ENCODE data around the gene VRK2. TPM values are rescaled to one million over a fixed set of nuclear protein-coding genes. Genes with fewer than 3 reads are reported as not detected.
"Not testable (repeated sequence)": the region's sequence is repeated elsewhere in the genome, so short reads cannot be mapped to it uniquely, and the experiment has no call there.

VRK2 gene
- total RNA-seq, 1 experiment from 2014 or later = 39.6 TPM

DNA sequence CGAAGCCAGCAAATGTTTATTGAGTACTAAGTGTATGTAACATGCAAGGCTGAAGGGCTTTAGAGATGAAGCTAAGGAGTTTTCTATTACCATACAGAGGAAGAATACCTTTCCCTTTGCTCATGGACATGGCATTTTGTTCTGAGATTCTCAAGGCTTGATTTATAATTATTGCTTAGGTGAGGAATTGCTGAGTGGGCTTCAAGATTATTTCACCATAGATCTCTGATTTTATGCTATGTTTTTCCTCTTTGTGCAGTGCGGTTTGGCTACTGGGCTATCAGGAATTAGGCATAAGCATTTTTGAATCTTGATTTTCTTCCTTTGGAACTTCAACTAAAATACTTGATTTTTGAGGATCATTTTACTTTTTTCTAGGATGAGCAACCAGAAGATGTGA lies 42.5 kb downstream of the VRK2 start:
- H3K36me3 ChIP-seq (ENCODE audit: control insufficient read depth, insufficient read depth, low read length) = peaks cover 12% of the 10 kb centered on the region
- in situ Hi-C loops (cut with HindIII; ENCODE audit: low pct_unique_long_range_greater_than_20kb, low sequenced_read_pairs) (no loop called here), intact Hi-C loops (cut with micrococcal nuclease; ENCODE audit: unreplicated experiment) (no loop called here)
- ChIA-PET CTCF (no interaction called here), POLR2A (no interaction called here)
- DNase-seq (ENCODE audit: low read depth, low spot score) (no peak), ATAC-seq (no peak)
- no peaks in the 10 kb centered on the region for H3K9me3 ChIP-seq (ENCODE audit: control insufficient read depth, insufficient read depth, low read depth, low read length)
- no TSS peak for BruUV-seq (replicated peaks)
- no peak overlapping the region for H3K4me3 ChIP-seq (ENCODE audit: low read depth in 2 of 2, low read length in 2 of 2)
- no peak overlapping the region for H3K27ac ChIP-seq (ENCODE audit: low read length)
- no peaks in the 10 kb centered on the region for H3K27me3 ChIP-seq (ENCODE audit: control insufficient read depth, insufficient read depth, low read length)
- TF ChIP-seq SIN3A (IDR thresholded peaks at IDR 0.05; ENCODE audit: borderline replicate concordance, insufficient read depth, low read depth, low read length) (no peak), TCF7L2 (IDR thresholded peaks at IDR 0.05; ENCODE audit: low read depth, low read length) (no peak), POLR2AphosphoS5 (IDR thresholded peaks at IDR 0.05; ENCODE audit: low read depth, low read length) (no peak), REST (IDR thresholded peaks at IDR 0.05; ENCODE audit: insufficient read depth in 1 of 2, low read depth in 2 of 2, low read length in 1 of 2) (no peak), CTCF (IDR thresholded peaks at IDR 0.05) (no peak)
- no peaks in the 10 kb centered on the region for H3K4me1 ChIP-seq (ENCODE audit: control insufficient read depth, insufficient read depth, low read length)

DNA sequence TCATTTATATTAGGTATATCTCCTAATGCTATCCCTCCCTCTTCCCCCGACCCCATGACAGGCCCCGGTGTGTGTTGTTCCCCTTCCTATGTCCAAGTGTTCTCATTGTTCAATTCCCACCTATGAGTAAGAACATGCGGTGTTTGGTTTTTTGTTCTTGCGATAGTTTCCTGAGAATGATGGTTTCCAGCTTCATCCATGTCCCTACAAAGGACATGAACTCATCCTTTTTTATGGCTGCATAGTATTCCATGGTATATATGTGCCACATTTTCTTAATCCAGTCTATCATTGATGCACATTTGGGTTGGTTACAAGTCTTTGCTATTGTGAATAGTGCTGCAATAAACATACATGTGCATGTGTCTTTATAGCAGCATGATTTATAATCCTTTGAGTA lies 46.2 kb downstream of the VRK2 start:
- DNase-seq (ENCODE audit: low read depth, low spot score); ATAC-seq; in situ Hi-C loops (cut with HindIII; ENCODE audit: low pct_unique_long_range_greater_than_20kb, low sequenced_read_pairs); BruUV-seq (replicated peaks); H3K4me1 ChIP-seq (ENCODE audit: control insufficient read depth, insufficient read depth, low read length); H3K27ac ChIP-seq (ENCODE audit: low read length); H3K27me3 ChIP-seq (ENCODE audit: control insufficient read depth, insufficient read depth, low read length); POLR2A ChIA-PET; H3K4me3 ChIP-seq (ENCODE audit: low read depth in 2 of 2, low read length in 2 of 2); H3K9me3 ChIP-seq (ENCODE audit: control insufficient read depth, insufficient read depth, low read depth, low read length); CTCF ChIA-PET; intact Hi-C loops (cut with micrococcal nuclease; ENCODE audit: unreplicated experiment): not testable (repeated sequence)
- peaks cover 12% of the 10 kb centered on the region for H3K36me3 ChIP-seq (ENCODE audit: control insufficient read depth, insufficient read depth, low read length)

DNA sequence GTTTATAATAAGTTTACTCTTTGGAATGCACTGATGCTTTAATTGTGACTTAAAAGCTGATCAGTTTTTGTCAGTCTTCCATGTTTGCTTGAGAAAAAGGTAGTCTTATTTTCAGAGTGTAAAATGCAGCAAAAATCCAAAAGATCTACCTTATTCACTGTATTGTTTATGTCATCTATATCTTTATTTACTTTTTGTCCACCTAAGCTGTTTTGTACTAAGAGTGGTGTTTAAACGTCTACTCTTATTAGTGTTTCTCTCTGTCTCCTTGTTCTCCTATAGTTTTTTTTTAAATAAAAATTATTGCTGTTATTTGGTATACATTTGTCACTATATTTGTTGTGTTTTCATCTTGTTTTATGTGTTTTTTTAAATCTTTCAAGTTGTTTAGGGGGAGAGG lies 50.4 kb downstream of the VRK2 start:
- Histone ChIP-seq H3K4me1 (ENCODE audit: control insufficient read depth, insufficient read depth, low read length) (no peaks in the 10 kb centered on the region), H3K9me3 (ENCODE audit: control insufficient read depth, insufficient read depth, low read depth, low read length) (peaks cover 4% of the 10 kb centered on the region; the same call in 1 of the 2 replicates), H3K27me3 (ENCODE audit: control insufficient read depth, insufficient read depth, low read length) (no peaks in the 10 kb centered on the region), H3K27ac (ENCODE audit: low read length) (no peak overlapping the region), H3K36me3 (ENCODE audit: control insufficient read depth, insufficient read depth, low read length) (no peaks in the 10 kb centered on the region), H3K4me3 (ENCODE audit: low read depth in 2 of 2, low read length in 2 of 2) (no peak overlapping the region)
- ChIA-PET CTCF (no interaction called here), POLR2A (no interaction called here)
- intact Hi-C loops (cut with micrococcal nuclease; ENCODE audit: unreplicated experiment) = no loop called here
- ATAC-seq (no peak), DNase-seq (ENCODE audit: low read depth, low spot score) (no peak)
- in situ Hi-C loops (cut with HindIII; ENCODE audit: low pct_unique_long_range_greater_than_20kb, low sequenced_read_pairs) = no loop called here
- no TSS peak for BruUV-seq (replicated peaks)
- no peak for TF ChIP-seq REST (IDR thresholded peaks at IDR 0.05; ENCODE audit: insufficient read depth in 1 of 2, low read depth in 2 of 2, low read length in 1 of 2)
- TF ChIP-seq POLR2AphosphoS5 (IDR thresholded peaks at IDR 0.05; ENCODE audit: low read depth, low read length) = no peak
- no peak for TF ChIP-seq CTCF (IDR thresholded peaks at IDR 0.05)
- no peak for TF ChIP-seq SIN3A (IDR thresholded peaks at IDR 0.05; ENCODE audit: borderline replicate concordance, insufficient read depth, low read depth, low read length)
- no peak for TF ChIP-seq TCF7L2 (IDR thresholded peaks at IDR 0.05; ENCODE audit: low read depth, low read length)
